GM18909 (cell line): Measurements from ENCODE around the gene EMP2.

Source experiments
- ATAC-seq: cut with Tn5 transposase; IDR thresholded peaks from one replicate; pipeline ENCODE4 v1.9.1; 2021; ENCODE audit warnings: mild to moderate bottlenecking; ENCODE audit not compliant: unreplicated experiment, poor library complexity

Gene EMP2

GRCh38 chr16:10611825-10612342 is 31.5 kb upstream of the EMP2 start:
- ATAC-seq: no peak

- no peak for ATAC-seq
These were observed 30.2 kb upstream of the EMP2 start for GRCh38 chr16:10610499-10611184.

GRCh38 chr16:10609402-10609774 is 29.0 kb upstream of the EMP2 start:
- ATAC-seq: no peak

- ATAC-seq: no peak
These were observed 28.4 kb upstream of the EMP2 start for GRCh38 chr16:10608687-10609401.

- ATAC-seq: no peak
These were observed 26.8 kb upstream of the EMP2 start for GRCh38 chr16:10607157-10607556.

- no peak for ATAC-seq
These were observed 26.2 kb upstream of the EMP2 start for GRCh38 chr16:10606607-10607006.

GRCh38 chr16:10605636-10606035 is 25.2 kb upstream of the EMP2 start:
- no peak for ATAC-seq

- ATAC-seq: no peak
These were observed 21.3 kb upstream of the EMP2 start for GRCh38 chr16:10601444-10602408.

GRCh38 chr16:10600782-10601443 is 20.5 kb upstream of the EMP2 start:
- no peak for ATAC-seq

- ATAC-seq: peak; percentile 54
These were observed 19.2 kb upstream of the EMP2 start for GRCh38 chr16:10599626-10600025.

- no peak for ATAC-seq
These were observed 17.8 kb upstream of the EMP2 start for GRCh38 chr16:10598157-10598556.

- no peak for ATAC-seq
These were observed 16.8 kb upstream of the EMP2 start for GRCh38 chr16:10597187-10597601.

GRCh38 chr16:10594312-10594950 is 14.0 kb upstream of the EMP2 start:
- no peak for ATAC-seq

GRCh38 chr16:10592611-10593010 is 12.2 kb upstream of the EMP2 start:
- no peak for ATAC-seq

GRCh38 chr16:10590342-10590741 is 9.9 kb upstream of the EMP2 start:
- ATAC-seq: no peak

- no peak for ATAC-seq
These were observed 8.7 kb upstream of the EMP2 start for GRCh38 chr16:10589109-10589508.

- ATAC-seq: no peak
These were observed 7.2 kb upstream of the EMP2 start for GRCh38 chr16:10587622-10588021.

- ATAC-seq: no peak
These were observed 4.6 kb upstream of the EMP2 start for GRCh38 chr16:10584981-10585438.

GRCh38 chr16:10583269-10583668 is 2.9 kb upstream of the EMP2 start:
- ATAC-seq: no peak

GRCh38 chr16:10581507-10581906 is 1.1 kb upstream of the EMP2 start:
- no peak for ATAC-seq
